Measurements from ENCODE around the gene PTPN13.

PTPN13 gene

GRCh38 chr4:86809809-86810208, 215.7 kb downstream of the PTPN13 start:
- no peak for TF ChIP-seq CTCF (conservative IDR thresholded peaks at IDR 0.05; ENCODE audit: low read depth)
- H3K27ac ChIP-seq = no peak overlapping the region
- ChIA-PET POLR2A (ENCODE audit: low non-redundant PET) (no interaction called here), CTCF (interaction anchor here (0.6 kb wide), 1 partner anchor 42 kb away, joined by 4 read pairs; no protein-coding TSS in a partner anchor)
- DNase-seq (ENCODE audit: low spot score) = no peak

DNA sequence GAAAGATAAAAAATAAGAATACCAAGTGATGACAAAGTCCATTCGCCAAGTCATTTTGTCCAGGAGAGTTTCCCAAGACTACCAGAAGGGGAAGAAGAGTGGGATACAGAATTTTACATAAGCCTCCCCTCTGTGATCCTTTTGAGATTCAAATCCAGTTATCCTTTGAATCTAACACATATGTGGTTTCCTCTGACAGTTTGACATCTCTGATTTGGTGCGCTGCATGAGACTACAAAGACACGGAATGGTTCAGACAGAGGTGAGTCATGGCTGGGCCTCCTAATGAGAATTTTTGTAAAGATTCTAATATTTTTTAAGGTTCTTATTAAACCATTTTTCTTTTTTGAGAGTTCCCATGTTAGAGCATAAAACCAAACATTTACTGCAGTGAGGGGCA, 216.7 kb downstream of the PTPN13 start:
- no peak for TF ChIP-seq CTCF (conservative IDR thresholded peaks at IDR 0.05; ENCODE audit: low read depth)
- CTCF ChIA-PET = no interaction called here
- no peak overlapping the region for H3K27ac ChIP-seq
- DNase-seq (ENCODE audit: low spot score) = no peak
- POLR2A ChIA-PET (ENCODE audit: low non-redundant PET) = no interaction called here

GRCh38 chr4:86815653-86816052, 221.5 kb downstream of the PTPN13 start:
- H3K27ac ChIP-seq = no peak overlapping the region
- ChIA-PET CTCF (interaction anchor here (0.6 kb wide), 1 partner anchor 107 kb away, joined by 5 read pairs; no protein-coding TSS in a partner anchor), POLR2A (ENCODE audit: low non-redundant PET) (no interaction called here)
- TF ChIP-seq CTCF (conservative IDR thresholded peaks at IDR 0.05; ENCODE audit: low read depth) = no peak
- DNase-seq (ENCODE audit: low spot score) = no peak

DNA sequence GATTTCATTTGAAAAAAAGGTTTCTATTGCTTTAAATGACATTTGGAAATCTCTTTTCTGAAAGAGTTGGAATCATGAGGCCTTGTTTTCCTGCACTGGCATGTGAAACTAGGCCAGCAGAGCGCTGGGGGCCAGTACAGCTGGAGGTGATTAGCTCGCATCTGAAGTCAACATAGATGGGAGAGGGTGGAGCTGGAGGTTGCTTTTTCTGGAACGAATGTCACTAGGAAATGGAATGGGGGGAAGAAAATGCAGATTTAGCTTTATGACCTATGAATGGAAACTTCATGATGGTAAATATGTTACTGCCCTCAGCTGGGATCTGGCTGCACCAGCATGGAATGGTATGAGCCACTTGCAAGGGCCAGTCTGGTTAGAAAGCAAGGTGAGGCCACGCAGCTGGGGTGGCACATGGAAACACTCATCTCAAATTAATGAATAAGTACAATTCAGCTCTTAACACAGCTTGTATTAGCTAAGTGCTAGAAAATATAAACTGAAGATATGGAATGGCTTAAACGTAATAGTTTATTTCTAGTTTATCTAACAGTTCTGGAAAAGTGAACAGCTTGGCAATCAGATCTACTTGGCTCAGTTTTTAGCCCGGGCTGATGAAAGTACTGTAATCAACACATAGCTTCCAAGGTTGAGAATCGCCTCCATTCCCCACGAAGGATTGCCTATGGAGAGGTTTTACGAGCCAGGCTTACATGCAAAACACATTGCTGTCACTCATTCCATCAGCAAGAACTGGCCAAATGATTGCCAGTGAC, 222.6 kb downstream of the PTPN13 start:
- POLR2A ChIA-PET (ENCODE audit: low non-redundant PET) = no interaction called here

GRCh38 chr4:86818211-86818610, 224.1 kb downstream of the PTPN13 start:
- H3K27ac ChIP-seq = no peak overlapping the region
- POLR2A ChIA-PET (ENCODE audit: low non-redundant PET) = no interaction called here
- no peak for TF ChIP-seq CTCF (conservative IDR thresholded peaks at IDR 0.05; ENCODE audit: low read depth)
- CTCF ChIA-PET = interaction anchor here (0.6 to 1.0 kb wide), 2 partner anchors 13 to 197 kb away, joined by 3 read pairs; no protein-coding TSS in a partner anchor
- DNase-seq (ENCODE audit: low spot score) = no peak

More for the DNA sequence above, 222.6 kb downstream of the PTPN13 start:
- TF ChIP-seq CTCF (conservative IDR thresholded peaks at IDR 0.05; ENCODE audit: low read depth) = no peak
- CTCF ChIA-PET = interaction anchor here (0.7 to 1.5 kb wide), 2 partner anchors 12 to 15 kb away, joined by 3 read pairs; no protein-coding TSS in a partner anchor
- no peak for DNase-seq (ENCODE audit: low spot score)
- no peak overlapping the region for H3K27ac ChIP-seq

- no peak overlapping the region for H3K27ac ChIP-seq
- no peak for DNase-seq (ENCODE audit: low spot score)
- no peak for TF ChIP-seq CTCF (conservative IDR thresholded peaks at IDR 0.05; ENCODE audit: low read depth)
- CTCF ChIA-PET = interaction anchor here (0.6 to 0.7 kb wide), 2 partner anchors 37 to 1616 kb away, joined by 4 to 5 read pairs; no protein-coding TSS in a partner anchor
- POLR2A ChIA-PET (ENCODE audit: low non-redundant PET) = no interaction called here
Measured at GRCh38 chr4:86818841-86819240, 224.7 kb downstream of the PTPN13 start.

All from RWPE1 (cell line).